GM12874 (cell line): ENCODE results near the gene CEP55.

ENCODE experiments used
- TF ChIP-seq, protein P1 (sequence below): IDR thresholded peaks from 2 replicates; pipeline ENCODE4 v1.5.1; 2011; ENCODE audit warnings: low read depth, mild to moderate bottlenecking, control low read depth, low read length, moderate library complexity; ENCODE audit not compliant: insufficient read depth

The CEP55 gene

DNA sequence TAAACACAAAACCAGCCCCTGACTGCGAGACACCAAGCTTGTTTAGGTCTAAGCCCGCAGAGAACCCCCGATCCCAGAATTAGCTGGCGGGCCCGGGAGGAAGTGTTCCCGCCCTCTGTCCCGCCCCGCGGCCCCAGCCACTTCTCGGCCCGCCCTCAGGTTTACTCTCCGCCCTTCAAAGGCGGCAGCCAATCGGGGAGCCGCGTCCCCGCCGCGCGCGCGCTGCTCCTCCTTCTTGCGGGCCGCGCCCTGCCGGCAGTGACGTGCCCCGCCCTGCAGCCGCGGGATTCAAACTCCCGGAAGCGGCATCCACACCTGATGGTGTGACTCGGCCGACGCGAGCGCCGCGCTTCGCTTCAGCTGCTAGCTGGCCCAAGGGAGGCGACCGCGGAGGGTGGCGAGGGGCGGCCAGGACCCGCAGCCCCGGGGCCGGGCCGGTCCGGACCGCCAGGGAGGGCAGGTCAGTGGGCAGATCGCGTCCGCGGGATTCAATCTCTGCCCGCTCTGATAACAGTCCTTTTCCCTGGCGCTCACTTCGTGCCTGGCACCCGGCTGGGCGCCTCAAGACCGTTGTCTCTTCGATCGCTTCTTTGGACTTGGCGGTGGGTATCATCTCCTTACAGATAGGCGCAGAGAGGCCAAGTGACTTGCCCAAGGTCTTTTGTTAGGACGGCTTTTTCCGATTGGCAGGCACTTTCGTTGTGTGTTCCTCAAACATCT, at the start of gene CEP55:
Gene CEP55 (plus strand): TSS at position 291 of the 720 bp plus-strand sequence. CDS start 3,440 bp downstream, outside the sequence.
- TF ChIP-seq, protein P1, sequence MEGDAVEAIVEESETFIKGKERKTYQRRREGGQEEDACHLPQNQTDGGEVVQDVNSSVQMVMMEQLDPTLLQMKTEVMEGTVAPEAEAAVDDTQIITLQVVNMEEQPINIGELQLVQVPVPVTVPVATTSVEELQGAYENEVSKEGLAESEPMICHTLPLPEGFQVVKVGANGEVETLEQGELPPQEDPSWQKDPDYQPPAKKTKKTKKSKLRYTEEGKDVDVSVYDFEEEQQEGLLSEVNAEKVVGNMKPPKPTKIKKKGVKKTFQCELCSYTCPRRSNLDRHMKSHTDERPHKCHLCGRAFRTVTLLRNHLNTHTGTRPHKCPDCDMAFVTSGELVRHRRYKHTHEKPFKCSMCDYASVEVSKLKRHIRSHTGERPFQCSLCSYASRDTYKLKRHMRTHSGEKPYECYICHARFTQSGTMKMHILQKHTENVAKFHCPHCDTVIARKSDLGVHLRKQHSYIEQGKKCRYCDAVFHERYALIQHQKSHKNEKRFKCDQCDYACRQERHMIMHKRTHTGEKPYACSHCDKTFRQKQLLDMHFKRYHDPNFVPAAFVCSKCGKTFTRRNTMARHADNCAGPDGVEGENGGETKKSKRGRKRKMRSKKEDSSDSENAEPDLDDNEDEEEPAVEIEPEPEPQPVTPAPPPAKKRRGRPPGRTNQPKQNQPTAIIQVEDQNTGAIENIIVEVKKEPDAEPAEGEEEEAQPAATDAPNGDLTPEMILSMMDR: no peak

DNA sequence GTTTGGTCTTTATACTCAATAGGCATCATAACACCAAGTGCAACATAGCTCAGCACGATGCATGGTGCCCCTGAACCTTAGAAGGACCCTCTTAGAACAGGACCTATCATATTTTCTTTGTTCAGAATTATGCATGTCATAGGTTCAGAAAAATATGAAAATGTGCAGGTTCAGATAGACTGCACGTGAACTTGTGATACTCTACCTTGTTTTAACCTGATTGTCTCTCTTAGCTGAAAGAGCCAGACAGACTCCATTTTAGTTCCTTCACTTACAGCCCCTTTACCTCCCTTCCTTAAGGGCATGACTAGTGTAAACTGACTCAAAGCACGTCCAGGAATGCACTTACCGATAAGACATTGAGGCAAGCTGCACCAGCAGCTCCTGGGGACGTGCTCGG, 49.4 kb upstream of the CEP55 start:
- TF ChIP-seq, protein P1: no peak

DNA sequence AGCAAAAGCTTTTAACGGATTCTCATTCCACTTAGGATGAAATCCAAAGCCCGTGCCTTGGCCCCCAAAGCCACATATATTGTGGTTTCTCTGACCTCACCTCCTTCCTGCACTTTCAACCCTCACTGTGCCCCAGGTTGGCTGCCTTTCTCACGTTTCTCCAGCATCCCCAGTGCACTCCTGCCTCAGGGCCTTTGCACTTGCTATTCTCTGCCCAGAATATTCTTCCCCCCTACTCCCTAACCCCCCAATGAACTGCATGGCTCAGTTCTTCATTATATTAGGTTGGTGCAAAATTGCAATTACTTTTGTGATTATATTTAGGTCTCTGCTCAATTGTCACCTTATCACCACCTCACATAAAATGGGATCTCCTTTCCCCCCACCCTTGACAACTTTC, 48.4 kb upstream of the CEP55 start:
- TF ChIP-seq, protein P1: no peak

DNA sequence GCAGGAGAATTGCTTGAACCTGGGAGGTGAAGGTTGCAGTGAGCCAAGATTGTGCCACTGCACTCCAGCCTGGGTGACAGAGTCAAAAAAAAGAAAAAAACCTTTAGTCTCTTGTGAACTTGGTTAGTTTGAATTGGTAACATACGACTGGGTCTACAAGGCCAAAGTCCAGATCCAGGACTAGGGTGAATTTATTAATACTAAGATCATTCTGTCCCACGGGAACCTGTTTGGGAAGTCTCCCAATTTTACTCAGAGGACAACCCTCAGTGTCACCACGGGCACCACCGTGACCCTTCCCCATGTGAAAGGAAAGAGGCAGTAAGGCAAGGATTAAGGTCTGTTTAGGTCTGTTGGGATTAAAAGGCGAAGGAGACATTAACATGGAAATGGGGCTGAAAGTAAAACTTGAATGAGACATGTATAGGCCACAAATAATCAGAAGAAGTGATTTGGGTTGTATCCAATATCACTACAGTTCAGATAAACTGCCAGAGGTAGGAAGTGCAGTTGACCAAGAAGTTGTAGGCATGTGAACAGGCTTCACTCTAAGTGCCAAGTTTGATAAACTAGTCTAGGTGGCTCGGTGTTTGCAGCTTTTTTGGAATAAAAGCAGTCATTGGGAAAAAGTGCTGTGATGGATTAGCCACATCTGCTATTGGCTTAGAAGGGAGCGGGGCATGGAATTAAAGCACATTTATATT, 45.0 kb upstream of the CEP55 start:
- TF ChIP-seq, protein P1: no peak

DNA sequence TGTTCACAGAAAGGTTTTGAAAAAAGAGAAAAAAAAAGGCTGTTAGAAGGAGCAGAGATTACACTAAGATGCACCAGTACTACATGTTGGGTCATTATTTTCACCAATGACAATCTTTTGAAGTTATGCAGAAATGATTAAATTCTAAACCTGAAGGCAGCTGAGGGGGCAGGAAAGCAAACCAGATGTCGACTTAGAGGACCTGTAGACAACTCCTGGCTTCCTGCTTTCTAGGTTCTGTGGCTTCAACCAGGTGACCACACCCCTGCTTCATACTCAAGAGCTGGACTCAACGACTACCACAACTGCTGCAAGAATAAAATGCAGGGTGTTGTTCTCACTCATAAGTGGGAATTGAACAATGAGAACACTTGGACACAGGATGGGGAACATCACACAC, 44.3 kb upstream of the CEP55 start:
- TF ChIP-seq, protein P1: no peak

DNA sequence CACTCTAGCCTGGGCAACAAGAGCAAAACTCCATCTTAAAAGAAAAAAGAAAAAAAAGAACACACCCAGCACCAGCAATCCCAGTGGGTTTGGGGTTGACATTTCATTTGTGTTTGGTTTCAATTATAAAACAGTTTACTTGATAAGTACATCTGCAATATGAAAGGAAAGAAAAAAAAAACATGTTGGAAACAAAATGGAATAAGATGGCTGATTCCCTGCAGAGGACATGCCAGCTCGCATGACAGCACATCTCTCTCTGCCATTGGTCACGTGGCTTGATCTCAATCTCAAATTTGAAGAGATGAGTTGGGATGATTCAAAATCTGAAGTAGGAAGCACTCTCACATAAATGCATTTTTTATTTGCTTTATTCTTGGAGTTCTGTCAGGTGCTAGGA, 42.3 kb upstream of the CEP55 start:
- TF ChIP-seq, protein P1: no peak

DNA sequence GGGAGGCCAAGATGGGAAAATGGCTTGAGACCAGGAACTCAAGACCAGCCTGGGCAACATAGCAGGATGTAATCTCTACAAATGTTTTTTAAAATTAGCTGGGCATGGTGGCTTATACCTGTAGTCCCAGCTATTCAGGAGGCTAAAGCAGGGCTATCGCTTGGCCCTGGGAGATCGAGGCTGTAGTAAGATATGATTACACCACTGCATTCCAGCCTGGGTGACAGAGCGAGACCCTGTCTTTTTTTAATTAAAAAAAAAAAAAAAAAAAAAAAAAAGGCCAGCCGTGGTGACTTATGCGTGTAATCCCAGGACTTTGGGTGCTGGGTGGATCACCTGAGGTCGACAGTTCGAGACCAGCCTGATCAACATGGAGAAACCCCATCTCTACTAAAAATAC, 41.7 kb upstream of the CEP55 start:
- TF ChIP-seq, protein P1: no peak
